ENCODE results near the gene KRTAP10-8. TPM values are rescaled to one million over a fixed set of nuclear protein-coding genes. Genes with fewer than 3 reads are reported as not detected.

KRTAP10-8 gene, protein sequence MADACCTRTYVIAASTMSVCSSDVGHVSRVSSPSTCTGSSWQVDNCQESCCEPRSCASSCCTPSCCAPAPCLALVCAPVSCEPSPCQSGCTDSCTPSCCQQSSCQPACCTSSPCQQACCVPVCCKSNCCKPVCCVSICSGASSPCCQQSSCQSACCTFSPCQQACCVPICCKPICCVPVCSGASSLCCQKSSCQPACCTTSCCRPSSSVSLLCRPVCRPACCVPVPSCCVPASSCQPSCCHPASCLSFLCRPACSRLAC
- total RNA-seq: under 1 TPM in 4 of 8 experiments, not detected in 4; 0.41 to 0.67 (median 0.44) TPM

DNA sequence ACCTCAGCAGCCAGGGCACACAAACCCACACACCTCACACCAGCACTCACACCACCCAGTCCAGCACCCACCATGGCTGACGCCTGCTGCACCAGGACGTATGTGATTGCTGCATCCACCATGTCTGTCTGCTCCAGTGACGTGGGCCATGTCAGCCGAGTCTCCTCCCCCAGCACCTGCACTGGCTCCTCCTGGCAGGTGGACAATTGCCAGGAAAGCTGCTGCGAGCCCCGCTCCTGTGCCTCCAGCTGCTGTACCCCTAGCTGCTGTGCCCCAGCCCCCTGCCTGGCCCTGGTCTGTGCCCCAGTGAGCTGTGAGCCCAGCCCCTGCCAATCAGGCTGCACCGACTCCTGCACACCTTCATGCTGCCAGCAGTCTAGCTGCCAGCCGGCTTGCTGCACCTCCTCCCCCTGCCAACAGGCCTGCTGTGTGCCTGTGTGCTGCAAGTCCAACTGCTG is at the start of gene KRTAP10-8:
Gene KRTAP10-8 (plus strand): TSS at position 51 of the 458 bp plus-strand sequence. CDS start 22 bp downstream, at position 73.
- Histone ChIP-seq H3K4me3 (no peak within 1 kb of the TSS), H3K27ac (no peak within 1 kb of the TSS), H3K4me1 (replicated peaks in 1 of 2) (no peaks in the 10 kb centered on the region)
- in situ Hi-C loops (cut with MboI; ENCODE audit: low pct_unique_long_range_greater_than_20kb in 2 of 9, low sequenced_read_pairs in 9 of 9, unreplicated experiment in 9 of 9): no loop called here
- ATAC-seq (replicated peaks in 6 of 8): no peak
- 20 to 93% (median 76%) methylated on average over 1 to 6 of the region's 8 CpGs; no CpG with 5 or more reads in 6 of the 10 experiments for WGBS, 10 experiments

DNA sequence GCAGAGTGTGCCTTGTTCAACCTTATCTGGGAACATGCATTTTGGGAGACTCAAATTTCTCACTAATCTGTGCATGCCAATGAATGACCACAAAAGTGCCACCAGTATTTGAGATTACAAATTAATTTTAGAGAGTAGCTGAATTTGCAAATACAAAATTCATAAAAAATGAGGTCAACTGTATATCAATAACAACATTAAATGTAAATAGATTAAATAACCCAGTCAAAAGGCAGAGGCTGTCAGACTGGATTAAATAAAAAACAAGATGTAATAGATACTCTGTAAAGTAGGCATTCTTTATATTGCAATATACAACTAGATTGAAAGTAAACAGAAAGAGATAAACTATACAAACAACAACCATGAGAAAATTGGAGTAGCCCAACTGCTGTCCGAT is 47.8 kb upstream of the KRTAP10-8 start:
- ATAC-seq (replicated peaks in 6 of 8): no peak
- WGBS, 10 experiments: 9 to 100% (median 90%) methylated on average over 1 of the region's 1 CpG; no CpG with 5 or more reads in 1 of the 10 experiments

DNA sequence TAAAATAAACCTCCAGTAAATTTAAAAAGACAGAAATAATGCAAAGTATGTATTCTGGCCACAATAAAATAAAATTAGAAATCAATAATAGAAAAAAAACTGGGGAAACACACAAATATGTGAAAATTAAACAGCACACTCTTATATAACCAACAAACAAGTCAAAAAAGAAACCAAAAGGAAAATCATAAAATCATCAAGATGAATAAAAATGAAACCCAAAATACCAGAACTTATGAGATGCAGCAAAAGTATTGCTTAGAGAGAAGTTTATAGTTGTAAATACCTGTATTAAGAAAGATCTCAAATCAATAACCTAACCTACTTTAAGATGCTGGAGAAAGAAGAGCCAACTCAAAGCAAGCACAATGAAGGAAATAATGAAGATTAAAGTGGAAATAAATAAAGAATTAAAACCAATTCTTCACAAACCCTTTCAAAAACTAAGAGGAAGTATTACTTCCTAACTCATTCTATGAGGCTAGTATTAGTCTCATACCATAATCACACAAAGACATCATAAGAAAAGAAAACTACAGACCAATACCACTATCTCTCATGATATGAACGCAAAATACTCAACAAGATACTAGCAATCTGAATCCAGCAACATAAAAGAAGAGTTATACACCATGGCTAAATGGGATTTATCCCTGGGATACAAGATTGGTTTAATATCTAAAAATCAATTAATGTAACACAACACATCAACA is 46.8 kb upstream of the KRTAP10-8 start:
- no peaks in the 10 kb centered on the region for H3K4me1 ChIP-seq (replicated peaks in 1 of 2)
- no peak overlapping the region for H3K4me3 ChIP-seq
- H3K27ac ChIP-seq: no peak overlapping the region
- WGBS, 10 experiments: 0 to 100% (median 11%) methylated on average over 1 of the region's 1 CpG; no CpG with 5 or more reads in 1 of the 10 experiments
- in situ Hi-C loops (cut with MboI; ENCODE audit: low pct_unique_long_range_greater_than_20kb in 2 of 9, low sequenced_read_pairs in 9 of 9, unreplicated experiment in 9 of 9): no loop called here
- no peak for ATAC-seq (replicated peaks in 6 of 8)

More for the DNA sequence above, 47.8 kb upstream of the KRTAP10-8 start:
- no peak overlapping the region for H3K4me3 ChIP-seq
- in situ Hi-C loops (cut with MboI; ENCODE audit: low pct_unique_long_range_greater_than_20kb in 2 of 9, low sequenced_read_pairs in 9 of 9, unreplicated experiment in 9 of 9): no loop called here
- no peak overlapping the region for H3K27ac ChIP-seq
- H3K4me1 ChIP-seq (replicated peaks in 1 of 2): no peaks in the 10 kb centered on the region

DNA sequence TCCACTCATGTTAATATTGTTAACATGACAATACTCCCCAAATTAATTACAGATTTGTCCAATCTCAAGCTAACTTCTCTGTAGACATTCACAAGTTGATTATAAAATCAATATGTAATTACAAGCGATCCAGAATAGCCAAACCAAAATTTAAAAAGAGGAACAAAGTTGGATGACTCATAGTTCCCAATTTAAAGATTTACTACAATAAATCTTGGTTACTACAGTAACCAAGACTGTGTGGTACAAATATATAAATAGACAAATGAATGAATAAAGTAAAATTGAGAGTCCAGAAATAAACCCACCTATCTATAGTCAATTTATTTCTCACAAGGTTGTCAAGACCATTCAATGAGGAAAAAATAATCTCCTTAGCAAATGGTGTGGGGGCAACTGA is 45.5 kb upstream of the KRTAP10-8 start:
- Histone ChIP-seq H3K4me3 (no peak overlapping the region), H3K4me1 (replicated peaks in 1 of 2) (no peaks in the 10 kb centered on the region), H3K27ac (no peak overlapping the region)
- ATAC-seq (replicated peaks in 6 of 8): no peak
- WGBS, 10 experiments: 9 to 100% (median 47%) methylated on average over 1 of the region's 1 CpG; no CpG with 5 or more reads in 2 of the 10 experiments
- in situ Hi-C loops (cut with MboI; ENCODE audit: low pct_unique_long_range_greater_than_20kb in 2 of 9, low sequenced_read_pairs in 9 of 9, unreplicated experiment in 9 of 9): no loop called here

DNA sequence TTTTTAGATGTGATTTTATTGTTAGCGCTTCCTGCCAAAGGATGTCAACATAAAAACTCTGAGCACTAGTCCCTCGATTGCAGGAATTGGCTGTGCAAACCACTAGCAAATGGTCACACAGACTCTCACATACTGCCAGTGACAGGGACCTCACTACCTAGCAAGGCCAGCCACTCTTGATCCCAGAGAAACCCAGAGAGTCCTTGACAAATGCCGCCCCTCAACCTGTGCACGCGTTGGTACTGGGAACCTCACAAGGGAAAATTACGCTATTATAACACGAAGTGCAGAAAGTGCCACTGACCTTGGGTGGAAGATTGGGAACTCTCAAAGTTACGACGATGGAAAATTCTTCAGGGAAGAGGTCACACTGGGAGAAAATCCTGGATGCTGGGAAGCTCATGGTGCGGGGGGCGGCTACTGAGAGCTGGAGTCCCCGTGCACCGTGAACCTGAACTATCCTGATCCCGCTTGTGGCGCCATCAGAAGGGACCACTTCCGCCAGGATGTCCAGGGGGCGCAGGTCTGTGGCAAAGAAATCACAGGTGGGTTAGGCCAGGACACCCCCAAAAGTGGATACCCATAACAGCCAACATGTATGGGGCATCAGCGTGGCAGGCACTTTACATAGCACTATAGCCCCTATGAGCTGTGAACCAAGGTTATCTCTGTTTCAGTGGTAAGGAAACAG is 44.3 kb upstream of the KRTAP10-8 start:
- H3K27ac ChIP-seq: no peak overlapping the region
- in situ Hi-C loops (cut with MboI; ENCODE audit: low pct_unique_long_range_greater_than_20kb in 2 of 9, low sequenced_read_pairs in 9 of 9, unreplicated experiment in 9 of 9): no loop called here
- H3K4me3 ChIP-seq: no peak overlapping the region
- H3K4me1 ChIP-seq (replicated peaks in 1 of 2): no peaks in the 10 kb centered on the region
- no peak for ATAC-seq (replicated peaks in 6 of 8)
- 71 to 92% (median 85%) methylated on average over 4 to 16 of the region's 18 CpGs; no CpG with 5 or more reads in 4 of the 10 experiments for WGBS, 10 experiments

DNA sequence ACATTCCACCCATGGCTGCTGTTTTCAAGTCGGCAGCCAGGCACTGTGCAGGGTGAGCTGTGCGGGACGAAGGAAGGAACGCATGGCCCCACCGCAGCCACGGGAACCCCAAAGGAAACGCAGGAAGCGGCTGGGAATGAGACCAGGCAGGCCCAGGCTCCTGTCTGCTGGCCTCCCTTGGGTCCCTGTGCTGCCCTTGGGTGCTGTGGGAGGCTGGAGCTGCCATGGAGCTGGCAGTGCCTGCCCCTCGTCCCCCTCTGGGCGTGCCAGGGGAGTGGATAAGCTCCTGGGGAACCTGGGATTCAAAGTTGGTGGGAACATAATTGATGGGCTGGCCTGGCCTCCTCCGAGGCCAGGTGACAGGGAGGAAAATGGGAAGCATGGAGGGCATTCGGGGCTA is 43.6 kb upstream of the KRTAP10-8 start:
- 13 to 93% (median 72%) methylated on average over 2 to 6 of the region's 12 CpGs; no CpG with 5 or more reads in 5 of the 10 experiments for WGBS, 10 experiments
- Histone ChIP-seq H3K4me1 (replicated peaks in 1 of 2) (no peaks in the 10 kb centered on the region), H3K4me3 (no peak overlapping the region), H3K27ac (no peak overlapping the region)
- in situ Hi-C loops (cut with MboI; ENCODE audit: low pct_unique_long_range_greater_than_20kb in 2 of 9, low sequenced_read_pairs in 9 of 9, unreplicated experiment in 9 of 9): no loop called here
- no peak for ATAC-seq (replicated peaks in 6 of 8)

DNA sequence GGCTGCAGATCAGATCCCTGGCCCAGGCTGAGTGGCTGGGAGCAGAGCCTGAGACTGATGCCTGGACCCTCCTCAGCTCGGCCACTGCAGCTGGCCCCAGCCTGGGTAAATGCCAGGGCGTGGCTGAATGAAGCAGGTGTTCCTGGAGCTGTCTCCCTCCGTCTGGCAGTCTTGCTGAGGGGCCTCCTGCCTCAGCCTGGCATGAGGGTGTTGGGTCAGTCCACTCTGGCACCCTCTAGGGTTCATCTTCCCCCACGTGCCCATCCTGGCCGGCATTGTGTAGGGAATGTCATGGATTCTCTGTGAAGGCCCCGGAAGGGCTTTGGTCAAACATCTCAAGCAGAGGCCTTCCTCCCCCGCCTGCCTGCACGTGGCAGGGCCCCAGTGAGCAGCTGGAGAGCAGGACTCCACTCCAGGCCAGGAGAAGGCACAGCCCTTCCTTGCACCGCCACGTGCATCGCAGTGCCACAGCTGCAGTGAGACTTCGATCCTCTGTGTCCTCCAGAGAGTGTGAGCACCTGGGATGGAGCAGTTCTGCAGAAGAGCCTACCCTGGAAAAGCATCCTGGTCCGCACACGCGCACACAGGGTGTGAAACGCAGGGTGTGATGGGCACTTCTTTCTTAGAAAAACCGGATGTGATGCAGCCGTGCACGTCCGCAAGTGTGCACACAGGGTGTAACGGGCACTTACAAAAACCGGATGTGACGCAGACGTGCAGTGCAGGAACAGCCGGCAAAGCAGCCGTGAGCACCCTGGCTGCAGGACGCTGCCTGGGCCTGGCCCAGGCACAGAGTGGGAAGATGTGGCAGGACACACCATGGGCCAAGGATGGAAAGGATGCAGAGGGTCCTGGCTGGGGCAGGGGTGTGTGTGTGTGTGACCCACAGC is 43.0 kb upstream of the KRTAP10-8 start:
- Histone ChIP-seq H3K27ac (no peak overlapping the region), H3K4me3 (no peak overlapping the region), H3K4me1 (replicated peaks in 1 of 2) (no peaks in the 10 kb centered on the region)
- no peak for ATAC-seq (replicated peaks in 6 of 8)
- WGBS, 10 experiments: 30 to 85% (median 70%) methylated on average over 1 to 9 of the region's 27 CpGs; no CpG with 5 or more reads in 5 of the 10 experiments
- in situ Hi-C loops (cut with MboI; ENCODE audit: low pct_unique_long_range_greater_than_20kb in 2 of 9, low sequenced_read_pairs in 9 of 9, unreplicated experiment in 9 of 9): no loop called here

DNA sequence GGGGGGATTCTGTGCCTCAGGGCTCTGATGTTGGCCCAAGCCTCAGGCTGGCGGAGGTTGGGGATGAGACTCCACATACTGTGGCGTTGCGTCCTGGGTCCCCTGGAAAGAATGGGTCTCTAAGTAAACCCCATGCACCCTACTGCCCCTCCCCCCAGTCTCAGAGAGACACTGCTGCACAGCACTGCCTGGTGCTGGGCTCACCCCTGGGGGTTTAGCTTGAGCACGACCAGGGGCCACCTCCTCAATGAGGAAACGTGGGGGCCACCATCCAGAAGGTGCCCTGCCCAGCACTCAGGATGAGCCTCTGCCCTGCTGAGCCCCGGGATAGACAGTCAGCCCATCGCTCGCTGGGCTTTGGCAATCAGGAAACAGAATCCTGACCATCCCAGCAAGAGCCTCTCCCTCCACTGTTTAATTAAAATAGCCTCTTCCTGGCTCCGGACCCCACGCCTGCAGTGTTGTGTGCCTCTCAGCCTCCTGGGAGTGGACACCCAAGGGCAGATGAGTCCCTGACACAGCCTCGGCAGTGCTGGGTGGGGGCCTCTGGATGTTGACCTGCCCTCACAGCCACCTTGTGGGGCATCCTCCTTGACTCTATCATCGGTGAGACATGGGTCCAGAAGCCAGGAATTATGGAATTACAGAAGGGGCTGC is 41.9 kb upstream of the KRTAP10-8 start:
- 19 to 83% (median 72%) methylated on average over 1 to 9 of the region's 12 CpGs; no CpG with 5 or more reads in 3 of the 10 experiments for WGBS, 10 experiments
- no peak for ATAC-seq (replicated peaks in 6 of 8)
- in situ Hi-C loops (cut with MboI; ENCODE audit: low pct_unique_long_range_greater_than_20kb in 2 of 9, low sequenced_read_pairs in 9 of 9, unreplicated experiment in 9 of 9): no loop called here
- Histone ChIP-seq H3K4me3 (no peak overlapping the region), H3K27ac (no peak overlapping the region), H3K4me1 (replicated peaks in 1 of 2) (no peaks in the 10 kb centered on the region)

DNA sequence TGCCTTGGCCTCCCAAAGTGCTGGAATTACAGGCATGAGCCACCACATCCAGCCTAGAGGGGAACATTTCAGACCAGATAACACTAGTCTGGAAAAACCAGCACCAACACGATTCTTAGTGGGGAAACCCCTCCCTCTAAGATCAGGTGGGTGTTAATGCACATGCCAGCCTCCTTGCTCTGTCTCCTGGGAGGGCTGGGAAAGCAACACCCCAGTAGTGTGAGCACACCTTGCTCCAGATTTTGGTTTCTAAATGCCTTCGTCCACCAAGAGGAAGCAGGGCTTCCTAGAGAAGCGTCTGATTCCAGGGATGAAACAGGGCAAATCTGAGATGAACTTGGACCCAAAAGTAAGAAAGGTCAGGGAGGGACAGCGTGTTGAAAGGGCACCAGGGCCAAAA is 40.6 kb upstream of the KRTAP10-8 start:
- ATAC-seq (replicated peaks in 6 of 8): no peak
- Histone ChIP-seq H3K4me1 (replicated peaks in 1 of 2) (no peaks in the 10 kb centered on the region), H3K4me3 (no peak overlapping the region), H3K27ac (no peak overlapping the region)
- in situ Hi-C loops (cut with MboI; ENCODE audit: low pct_unique_long_range_greater_than_20kb in 2 of 9, low sequenced_read_pairs in 9 of 9, unreplicated experiment in 9 of 9): no loop called here
- 0 to 100% (median 61%) methylated on average over 1 to 3 of the region's 4 CpGs; no CpG with 5 or more reads in 1 of the 10 experiments for WGBS, 10 experiments

DNA sequence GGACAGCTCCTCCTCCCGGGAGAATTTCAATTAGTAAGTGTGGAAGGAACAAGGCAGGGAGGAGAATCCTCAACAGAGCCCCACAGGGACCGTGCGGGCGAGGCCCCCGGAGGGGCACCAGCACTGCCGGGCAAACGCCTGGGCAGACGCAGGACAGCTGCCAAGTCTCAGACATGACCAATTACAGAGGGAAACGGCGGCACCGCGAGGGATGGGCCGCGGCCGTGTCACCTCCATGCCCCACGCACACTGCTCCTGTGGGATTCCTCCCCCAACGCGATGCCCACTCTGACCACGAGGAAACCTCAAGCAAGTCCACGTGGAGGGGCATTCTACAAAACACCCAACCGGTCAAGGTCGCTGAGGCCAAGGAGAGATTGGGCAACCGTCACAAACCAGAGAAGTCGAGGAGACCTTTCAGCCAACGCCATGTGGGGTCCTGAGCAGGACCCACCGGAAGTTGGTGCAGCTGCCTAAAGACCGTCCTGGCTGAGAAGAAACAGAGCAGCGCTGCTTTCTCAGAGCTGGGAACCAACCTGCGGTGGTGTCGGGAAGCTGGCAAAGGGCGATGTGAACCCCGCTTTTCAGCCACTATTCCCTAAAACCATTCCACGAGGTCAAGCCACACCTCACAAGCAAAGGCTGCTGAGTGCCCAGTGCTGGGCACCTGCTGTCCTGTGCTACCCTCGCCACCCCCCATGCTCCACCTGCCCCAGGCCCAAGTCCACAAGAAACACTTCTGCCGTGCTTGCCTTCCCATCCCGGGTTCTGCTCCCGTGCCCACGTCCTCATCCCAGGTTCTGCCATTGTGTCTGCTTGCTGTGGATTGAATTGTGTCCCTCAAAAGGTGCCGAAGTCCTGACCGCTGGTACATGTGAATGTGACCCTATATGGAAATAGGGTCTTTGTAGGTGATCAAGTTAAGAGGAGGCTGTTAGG is 39.8 kb upstream of the KRTAP10-8 start:
- no peak overlapping the region for H3K27ac ChIP-seq
- no peak overlapping the region for H3K4me3 ChIP-seq
- in situ Hi-C loops (cut with MboI; ENCODE audit: low pct_unique_long_range_greater_than_20kb in 2 of 9, low sequenced_read_pairs in 9 of 9, unreplicated experiment in 9 of 9): no loop called here
- ATAC-seq (replicated peaks in 6 of 8): no peak
- 33 to 96% (median 76%) methylated on average over 1 to 13 of the region's 40 CpGs; no CpG with 5 or more reads in 3 of the 10 experiments for WGBS, 10 experiments
- H3K4me1 ChIP-seq (replicated peaks in 1 of 2): no peaks in the 10 kb centered on the region

DNA sequence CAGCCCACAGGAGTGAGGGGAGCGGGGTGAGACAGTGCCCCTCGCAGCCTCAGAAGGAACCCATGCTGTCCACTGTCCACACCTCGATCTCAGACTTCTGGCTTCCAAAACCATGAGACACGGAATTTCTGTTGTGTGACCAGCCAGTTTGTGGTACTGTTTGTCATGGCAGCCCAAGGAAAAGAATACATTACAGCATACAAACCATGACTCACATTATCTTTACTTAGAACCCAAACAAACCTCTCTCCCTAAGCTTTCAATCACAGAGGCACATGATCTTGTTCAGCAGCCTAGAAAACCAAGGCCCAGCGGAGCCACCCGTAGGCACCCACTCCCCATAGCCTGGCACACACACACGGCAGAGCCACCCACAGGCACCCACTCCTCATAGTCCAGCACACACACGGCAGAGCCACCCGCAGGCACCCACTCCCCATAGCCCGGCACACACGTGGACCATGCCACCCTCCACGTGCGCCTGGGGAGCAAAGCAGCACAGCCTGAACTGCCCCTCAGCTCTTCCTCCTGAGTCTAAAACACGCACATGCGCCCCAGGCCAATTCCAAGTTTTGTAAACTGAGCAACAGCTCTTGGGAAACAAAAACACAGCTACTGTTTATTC is 38.8 kb upstream of the KRTAP10-8 start:
- Histone ChIP-seq H3K27ac (no peak overlapping the region), H3K4me1 (replicated peaks in 1 of 2) (no peaks in the 10 kb centered on the region), H3K4me3 (no peak overlapping the region)
- in situ Hi-C loops (cut with MboI; ENCODE audit: low pct_unique_long_range_greater_than_20kb in 2 of 9, low sequenced_read_pairs in 9 of 9, unreplicated experiment in 9 of 9): no loop called here
- peak in 4 of 8 experiments; percentile 27 to 73 (median 40) for ATAC-seq (replicated peaks in 6 of 8)
- WGBS, 10 experiments: 13 to 82% (median 54%) methylated on average over 6 to 7 of the region's 15 CpGs; no CpG with 5 or more reads in 6 of the 10 experiments
